ENCODE measurements around the gene CTXND1.
"Not testable (repeated sequence)": the region's sequence is repeated elsewhere in the genome, so short reads cannot be mapped to it uniquely, and the experiment has no call there.

CTXND1 gene

DNA sequence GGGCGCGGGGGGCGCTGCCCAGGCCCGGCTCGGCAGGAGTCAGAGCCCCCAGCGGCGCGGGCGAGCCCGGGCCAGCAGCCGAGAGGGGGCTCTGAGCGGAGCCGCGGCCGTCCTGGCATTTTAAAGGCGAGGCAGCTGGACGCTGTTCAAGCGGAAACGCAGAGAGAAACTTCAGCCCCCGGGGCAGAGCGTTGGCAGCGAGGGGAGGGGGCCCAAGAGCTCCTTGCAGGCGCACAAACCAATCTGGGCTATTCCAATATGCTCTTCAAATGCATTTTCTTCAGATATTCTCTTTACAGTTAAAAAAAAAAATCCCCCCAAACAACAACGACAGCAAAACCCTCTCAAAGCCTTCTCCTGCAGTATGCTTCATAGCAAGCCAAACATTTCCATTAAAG lies at the start of gene CTXND1:
TSS of gene CTXND1 (minus strand) at position 93 of the 398 bp plus-strand sequence. CDS start 50,264 bp downstream, outside the sequence.
- no peak for DNase-seq (ENCODE audit: low read depth, low spot score)

- no peak for DNase-seq (ENCODE audit: low read depth, low spot score)
These were observed 49.5 kb upstream of the CTXND1 start for GRCh38 chr15:80301472-80301871.

- not testable (repeated sequence) for DNase-seq (ENCODE audit: low read depth, low spot score)
These were observed 43.8 kb upstream of the CTXND1 start for GRCh38 chr15:80295777-80296176.

DNA sequence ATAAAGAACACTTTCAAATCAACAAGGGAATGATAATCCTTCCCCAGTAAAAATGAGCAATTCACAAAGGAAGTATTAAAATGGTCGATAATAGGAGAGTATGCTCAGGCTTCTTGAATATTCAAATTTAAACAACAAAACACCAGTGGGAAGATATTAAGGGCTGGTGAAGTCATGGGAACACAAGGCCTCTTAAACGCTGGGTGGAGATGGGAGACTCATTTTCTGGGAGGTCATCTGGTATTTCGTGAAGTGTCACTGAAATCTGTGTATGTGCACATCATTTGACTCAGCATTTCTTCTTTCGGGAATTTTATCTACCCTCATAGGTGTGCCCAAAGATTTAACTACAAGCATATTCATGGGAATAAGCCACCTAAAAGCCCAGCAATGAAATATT lies 40.1 kb upstream of the CTXND1 start:
- DNase-seq (ENCODE audit: low read depth, low spot score), result no peak

GRCh38 chr15:80290891-80291290 lies 38.9 kb upstream of the CTXND1 start:
- DNase-seq (ENCODE audit: low read depth, low spot score), result not testable (repeated sequence)

GRCh38 chr15:80289528-80290495 lies 37.8 kb upstream of the CTXND1 start:
- no peak for DNase-seq (ENCODE audit: low read depth, low spot score)

DNA sequence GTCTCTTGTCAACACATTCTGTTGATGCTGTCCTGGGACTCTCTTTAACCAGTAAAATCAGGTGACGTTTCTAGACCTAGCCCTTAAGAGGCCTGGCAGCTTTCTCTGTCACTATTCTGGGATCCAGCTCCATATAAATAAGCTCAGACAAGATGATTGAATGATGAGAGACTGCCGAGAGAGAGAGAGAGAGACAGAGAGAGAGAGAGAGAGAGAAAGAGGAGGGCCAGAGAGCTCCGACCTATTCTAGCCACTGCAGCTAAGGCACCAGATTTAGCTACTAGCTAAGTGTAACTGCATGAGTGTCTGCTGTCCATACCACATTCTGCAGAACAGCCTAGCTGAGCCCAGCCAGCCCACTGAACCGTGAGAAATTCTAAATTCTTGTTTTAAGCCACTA lies 36.1 kb upstream of the CTXND1 start:
- no peak for DNase-seq (ENCODE audit: low read depth, low spot score)

GRCh38 chr15:80286055-80286454 lies 34.0 kb upstream of the CTXND1 start:
- DNase-seq (ENCODE audit: low read depth, low spot score), result no peak

- no peak for DNase-seq (ENCODE audit: low read depth, low spot score)
These were observed 33.4 kb upstream of the CTXND1 start for GRCh38 chr15:80285379-80285778.

DNA sequence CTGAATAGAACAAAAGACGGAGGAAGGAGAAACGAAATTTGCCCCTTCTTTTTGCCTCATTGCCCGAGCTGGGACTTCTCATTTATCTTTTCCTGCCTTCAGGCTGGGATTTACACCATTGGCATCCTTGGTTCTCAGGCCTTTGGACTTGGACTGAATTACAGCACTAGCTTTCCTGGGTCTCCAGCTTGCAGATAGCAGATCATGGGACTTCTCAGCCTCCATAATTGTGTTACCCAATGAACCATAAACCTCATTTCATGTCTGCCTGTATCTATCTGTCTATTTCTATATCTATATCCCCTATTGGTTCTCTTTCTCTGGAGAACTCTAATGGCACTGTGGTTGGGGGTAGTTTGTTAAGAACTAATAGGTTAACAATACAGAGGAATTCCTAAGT lies 31.5 kb upstream of the CTXND1 start:
- DNase-seq (ENCODE audit: low read depth, low spot score), result no peak

- DNase-seq (ENCODE audit: low read depth, low spot score), result no peak
These were observed 25.1 kb upstream of the CTXND1 start for GRCh38 chr15:80277147-80277546.

DNA sequence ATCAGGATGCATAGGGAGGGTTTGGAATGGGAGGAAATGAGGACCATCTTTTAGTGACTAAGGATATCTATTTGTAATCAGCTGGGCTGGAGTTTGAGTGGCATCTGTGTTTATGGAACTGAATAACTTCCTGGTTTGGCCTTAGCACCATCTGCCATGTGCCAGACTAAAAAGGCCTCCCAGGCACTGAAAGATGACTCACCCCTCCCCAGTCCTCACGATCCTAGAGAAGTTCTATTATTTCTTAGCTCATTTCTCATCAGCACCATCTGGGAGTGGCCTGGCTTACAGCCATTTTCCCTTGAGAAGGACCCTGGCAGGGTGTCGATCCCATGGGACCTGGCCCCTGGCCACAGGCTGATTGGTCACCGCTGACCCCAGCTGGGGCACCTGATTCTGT lies 23.9 kb upstream of the CTXND1 start:
- DNase-seq (ENCODE audit: low read depth, low spot score), result no peak

DNA sequence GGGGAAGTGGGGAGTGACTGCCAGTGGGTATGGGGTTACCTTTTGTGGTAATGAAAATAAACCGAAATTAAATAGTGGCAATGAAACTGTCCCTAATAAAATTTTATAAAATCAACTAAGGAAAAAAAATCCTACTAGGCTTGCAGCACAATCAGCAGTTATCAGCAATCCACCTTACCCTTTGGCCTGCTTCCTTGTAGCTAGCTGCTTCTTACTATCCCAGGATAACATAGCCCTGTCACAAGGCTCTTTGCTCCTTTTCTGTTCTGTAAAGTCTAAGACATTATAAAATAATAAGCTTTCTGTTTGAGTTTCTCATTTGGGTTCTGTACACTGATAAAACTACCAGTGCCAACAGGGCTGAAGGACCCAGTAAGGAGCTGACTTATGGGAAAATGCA lies 23.0 kb upstream of the CTXND1 start:
- DNase-seq (ENCODE audit: low read depth, low spot score), result no peak

- DNase-seq (ENCODE audit: low read depth, low spot score), result no peak
These were observed 22.5 kb upstream of the CTXND1 start for GRCh38 chr15:80274554-80274953.

DNA sequence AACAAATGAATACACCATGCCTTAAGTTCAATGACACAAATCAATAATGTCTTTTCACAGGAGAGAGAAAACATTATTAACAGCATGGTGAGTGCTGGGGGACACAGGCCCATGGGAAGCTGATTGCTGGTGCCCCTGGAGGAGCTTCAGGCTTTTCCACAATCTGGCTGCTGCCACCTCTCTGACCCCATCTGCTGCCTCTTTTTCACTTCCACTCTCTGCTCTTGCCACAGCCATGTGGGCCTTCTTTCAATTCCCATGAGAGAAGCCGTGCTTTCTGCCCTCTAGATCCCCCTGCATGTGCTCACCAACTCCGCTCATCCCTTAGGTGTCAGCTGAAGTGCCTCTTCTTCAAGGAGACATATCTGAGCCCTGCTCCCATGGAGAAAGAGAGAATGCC lies 21.0 kb upstream of the CTXND1 start:
- DNase-seq (ENCODE audit: low read depth, low spot score), result no peak

- DNase-seq (ENCODE audit: low read depth, low spot score), result no peak
These were observed 18.5 kb upstream of the CTXND1 start for GRCh38 chr15:80270472-80270871.

- DNase-seq (ENCODE audit: low read depth, low spot score), result no peak
These were observed 16.1 kb upstream of the CTXND1 start for GRCh38 chr15:80268101-80268500.

- DNase-seq (ENCODE audit: low read depth, low spot score), result no peak
These were observed 15.6 kb upstream of the CTXND1 start for GRCh38 chr15:80267658-80268057.

DNA sequence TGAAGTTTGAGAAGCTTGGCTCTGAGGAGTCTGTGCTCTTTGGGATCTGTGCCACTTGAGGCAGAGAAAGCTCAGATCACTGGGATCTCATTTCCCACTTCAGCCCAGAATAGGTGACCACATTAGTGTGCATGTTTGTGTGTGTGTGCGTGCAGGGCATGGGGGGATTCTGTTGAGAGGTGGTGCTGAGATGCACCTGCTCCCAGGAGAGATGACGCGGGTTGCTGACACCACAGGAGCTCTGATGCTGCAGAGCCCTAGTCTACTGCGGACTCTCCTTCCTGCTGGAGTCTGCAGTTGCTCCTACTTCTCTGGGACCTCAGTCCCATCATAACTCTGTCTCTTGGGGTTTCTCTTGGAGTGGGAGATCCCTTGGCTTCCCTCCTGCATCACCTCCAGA lies 14.7 kb upstream of the CTXND1 start:
- DNase-seq (ENCODE audit: low read depth, low spot score), result no peak

DNA sequence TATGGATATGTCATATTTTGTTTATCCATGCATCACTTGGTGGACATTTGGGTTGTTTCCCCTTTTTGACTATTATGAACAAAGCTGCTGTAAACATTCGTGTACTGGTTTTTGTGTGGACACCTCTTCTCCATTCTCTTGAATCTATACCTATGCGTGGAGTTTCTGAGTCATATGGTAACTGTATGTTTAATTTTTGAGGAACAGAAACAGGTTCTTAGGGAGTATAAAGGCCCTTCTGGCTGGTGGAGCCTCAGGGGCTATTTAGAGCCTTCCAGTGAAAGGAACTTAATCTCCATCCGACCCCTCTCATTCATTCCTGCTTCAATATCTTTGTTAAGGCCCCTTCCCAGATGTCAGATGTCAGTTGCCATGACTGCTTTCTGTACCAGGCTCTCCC lies 14.1 kb upstream of the CTXND1 start:
- no peak for DNase-seq (ENCODE audit: low read depth, low spot score)

DNA sequence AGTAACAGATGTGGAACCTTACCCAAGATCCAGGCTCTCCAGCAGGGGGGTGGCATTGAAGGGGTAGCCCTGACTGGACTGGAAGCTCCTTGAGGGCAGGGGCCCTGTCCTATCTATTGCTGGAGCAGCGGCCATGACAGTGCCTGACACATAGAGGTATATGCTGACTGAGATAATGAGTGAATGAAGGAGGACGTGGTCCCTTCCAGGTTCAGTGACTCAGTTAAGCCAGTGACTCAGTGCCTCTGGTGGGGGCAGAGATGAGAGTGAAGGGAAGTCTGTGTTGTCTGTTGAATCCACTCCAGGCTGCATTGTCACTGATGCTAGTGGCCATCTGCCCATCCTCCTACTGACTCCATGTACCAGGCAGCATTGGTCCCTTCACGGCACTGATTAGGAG lies 13.0 kb upstream of the CTXND1 start:
- no peak for DNase-seq (ENCODE audit: low read depth, low spot score)

- no peak for DNase-seq (ENCODE audit: low read depth, low spot score)
These were observed 12.0 kb upstream of the CTXND1 start for GRCh38 chr15:80264031-80264430.

GRCh38 chr15:80260551-80260950 lies 8.5 kb upstream of the CTXND1 start:
- no peak for DNase-seq (ENCODE audit: low read depth, low spot score)

Measured in activated naive CD8-positive, alpha-beta T cell treated with anti-CD3 and anti-CD28 coated beads, Interleukin-2, amount 50 U/mL, for 16 hours (primary cell).